ENCODE data around the gene CYBB.

The CYBB gene

DNA sequence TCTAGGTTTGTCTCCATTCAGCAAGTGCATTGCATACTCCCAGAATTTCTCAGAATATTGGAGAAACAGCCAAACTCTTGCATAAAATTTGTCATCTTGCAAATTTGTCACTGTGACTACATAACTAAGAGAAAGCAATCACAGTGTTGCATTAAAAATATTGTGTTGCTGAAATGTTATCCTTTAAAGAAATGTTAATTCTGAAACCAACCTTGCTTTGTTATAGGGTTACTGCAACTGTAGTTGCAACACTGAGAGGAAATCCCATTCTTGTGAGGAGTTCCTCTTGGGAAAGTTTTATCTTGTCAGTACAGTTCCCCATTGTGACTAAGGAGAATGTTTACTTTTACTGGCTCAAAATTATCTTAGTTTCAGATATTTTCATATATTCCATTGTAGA is 20.9 kb downstream of the CYBB start:
- H3K27ac ChIP-seq = no peak overlapping the region

DNA sequence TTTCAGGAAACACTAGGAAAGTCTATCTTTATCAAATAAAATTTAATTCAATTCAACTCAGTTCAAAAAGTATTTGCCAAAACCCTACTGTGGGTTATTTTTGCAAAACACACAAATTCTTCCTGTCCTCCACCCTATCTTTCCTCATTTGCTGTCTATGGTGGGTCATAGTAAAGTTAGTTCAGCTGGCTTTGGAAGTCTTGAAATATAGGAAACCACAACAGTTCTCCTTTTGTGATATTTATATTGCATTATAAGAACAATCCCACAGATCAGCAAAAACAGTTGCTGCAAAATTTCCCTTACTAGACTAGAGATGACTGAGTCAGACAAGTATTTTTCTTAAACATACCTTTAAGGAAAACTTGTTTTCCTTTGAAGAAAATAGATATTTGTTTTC is 22.2 kb downstream of the CYBB start:
- no peak for TF ChIP-seq CTCF (conservative IDR thresholded peaks at IDR 0.05)
- H3K27ac ChIP-seq = no peak overlapping the region

More for the DNA sequence above, 20.9 kb downstream of the CYBB start:
- TF ChIP-seq CTCF (conservative IDR thresholded peaks at IDR 0.05) = no peak

- TF ChIP-seq CTCF (conservative IDR thresholded peaks at IDR 0.05) = no peak
Measured at GRCh38 chrX:37803057-37803456, 23.2 kb downstream of the CYBB start.

GRCh38 chrX:37809970-37810369 is 30.1 kb downstream of the CYBB start:
- TF ChIP-seq CTCF (conservative IDR thresholded peaks at IDR 0.05) = no peak
- no peak overlapping the region for H3K27ac ChIP-seq

More at GRCh38 chrX:37803057-37803456, 23.2 kb downstream of the CYBB start:
- no peak overlapping the region for H3K27ac ChIP-seq

GRCh38 chrX:37812110-37812509 is 32.3 kb downstream of the CYBB start:
- H3K27ac ChIP-seq = no peak overlapping the region
- no peak for TF ChIP-seq CTCF (conservative IDR thresholded peaks at IDR 0.05)

DNA sequence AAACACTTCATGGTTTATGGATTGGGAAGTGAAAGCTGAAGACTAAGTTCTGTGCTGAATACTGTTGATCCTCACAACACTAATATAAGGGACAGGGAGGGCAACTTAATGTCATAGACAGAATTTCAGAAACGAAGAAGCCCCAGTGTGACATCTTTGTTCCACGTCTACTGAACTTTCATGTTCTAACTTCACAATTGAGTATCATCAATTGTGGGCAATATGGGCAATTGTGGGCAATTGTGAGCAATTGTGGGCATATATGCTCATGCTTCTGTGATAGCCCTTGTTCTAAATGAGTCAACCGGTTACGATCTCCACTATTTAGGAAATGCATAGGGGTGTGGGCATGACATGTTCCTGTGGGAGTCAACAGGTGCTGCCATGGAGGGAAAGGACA is 33.7 kb downstream of the CYBB start:
- H3K27ac ChIP-seq = no peak overlapping the region
- no peak for TF ChIP-seq CTCF (conservative IDR thresholded peaks at IDR 0.05)

GRCh38 chrX:37815366-37815765 is 35.5 kb downstream of the CYBB start:
- TF ChIP-seq CTCF (conservative IDR thresholded peaks at IDR 0.05) = no peak
- no peak overlapping the region for H3K27ac ChIP-seq

DNA sequence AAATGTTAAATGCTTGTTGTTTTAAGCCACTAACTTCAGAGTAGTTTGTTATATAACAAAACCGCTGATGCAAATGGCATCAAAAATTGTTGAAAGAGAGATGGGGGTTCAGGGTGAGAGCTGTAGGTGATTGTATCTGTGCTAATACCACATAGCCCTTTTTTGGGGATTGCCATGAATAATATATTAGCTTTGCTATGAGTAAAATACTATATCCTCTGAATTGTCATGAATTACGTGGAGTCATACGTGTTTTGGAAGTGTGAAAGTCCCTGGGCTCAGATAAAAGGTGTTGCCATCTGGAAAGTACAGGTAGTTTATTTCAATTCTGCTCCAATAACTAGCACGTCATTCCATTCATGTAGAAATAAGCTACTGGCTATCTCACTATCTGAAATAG is 36.9 kb downstream of the CYBB start:
- H3K27ac ChIP-seq = no peak overlapping the region
- TF ChIP-seq CTCF (conservative IDR thresholded peaks at IDR 0.05) = no peak

Measured in VCaP (cell line).